Daoy (cell line): ENCODE results near the gene FAIM2. TPM values are rescaled to one million over a fixed set of nuclear protein-coding genes. Genes with fewer than 3 reads are reported as not detected.

Experiments used
- DNase-seq: peaks from one replicate; pipeline ENCODE4 v3.0.0-alpha.2; 2015; ENCODE audit warnings: low read depth
- total RNA-seq: library from RNA; depleted of rRNA; stranded (reverse); fragments of >200 nt; shearing (Covaris generic); gene quantifications from 2 replicates; pipeline ENCODE4 v1.2.3, GENCODE V29; 2014

FAIM2 gene
- total RNA-seq, 1 experiment from 2014 or later = 0.34 TPM

DNA sequence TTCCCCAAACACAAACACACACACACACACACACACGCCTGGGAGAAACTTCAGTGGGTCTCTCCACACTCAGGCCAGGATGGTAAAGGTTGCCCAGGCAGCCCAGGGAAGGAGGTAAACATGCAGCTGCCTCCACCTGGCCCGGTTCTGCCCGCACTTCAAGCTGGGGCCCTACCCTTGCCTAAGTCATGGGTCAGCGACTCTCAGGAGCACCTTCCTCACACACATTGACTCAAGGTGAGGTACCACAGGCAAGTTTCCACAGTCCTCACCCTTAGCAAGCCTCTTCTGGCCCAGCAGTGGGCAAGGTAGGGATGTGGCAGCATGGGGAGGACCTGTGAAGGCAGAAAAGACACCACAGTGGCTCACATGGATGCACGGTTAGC lies 14.1 kb upstream of the FAIM2 start:
- no peak for DNase-seq

DNA sequence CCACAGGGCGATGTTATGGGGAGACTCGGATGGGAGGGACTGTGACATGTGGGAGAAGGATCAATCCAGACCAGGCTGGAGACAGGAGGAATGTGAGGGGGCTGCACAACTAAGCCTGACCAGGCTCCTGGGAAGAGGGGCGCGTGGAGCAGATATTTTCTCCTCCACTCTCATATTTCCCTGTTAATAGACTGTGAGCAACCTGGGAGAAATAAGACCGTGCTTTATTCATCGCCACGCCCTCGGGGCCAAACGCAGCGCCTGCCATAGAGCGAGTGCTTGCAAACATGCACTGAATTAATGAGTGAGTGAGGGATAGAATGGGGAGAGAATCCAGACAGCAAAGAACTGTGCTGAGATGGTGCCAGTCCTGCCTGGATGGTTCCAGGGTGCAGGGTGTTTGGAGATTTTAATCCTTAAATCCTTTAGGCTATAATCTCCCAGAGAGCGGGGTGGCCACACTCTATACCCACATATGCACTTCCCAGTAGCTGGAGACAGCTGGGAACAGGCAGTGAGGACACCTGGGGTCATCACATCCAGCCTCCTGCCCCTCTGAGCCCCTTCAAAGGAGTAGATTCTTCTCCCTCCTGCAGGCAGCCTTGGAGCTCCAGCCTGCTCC lies 13.6 kb upstream of the FAIM2 start:
- DNase-seq = no peak

DNA sequence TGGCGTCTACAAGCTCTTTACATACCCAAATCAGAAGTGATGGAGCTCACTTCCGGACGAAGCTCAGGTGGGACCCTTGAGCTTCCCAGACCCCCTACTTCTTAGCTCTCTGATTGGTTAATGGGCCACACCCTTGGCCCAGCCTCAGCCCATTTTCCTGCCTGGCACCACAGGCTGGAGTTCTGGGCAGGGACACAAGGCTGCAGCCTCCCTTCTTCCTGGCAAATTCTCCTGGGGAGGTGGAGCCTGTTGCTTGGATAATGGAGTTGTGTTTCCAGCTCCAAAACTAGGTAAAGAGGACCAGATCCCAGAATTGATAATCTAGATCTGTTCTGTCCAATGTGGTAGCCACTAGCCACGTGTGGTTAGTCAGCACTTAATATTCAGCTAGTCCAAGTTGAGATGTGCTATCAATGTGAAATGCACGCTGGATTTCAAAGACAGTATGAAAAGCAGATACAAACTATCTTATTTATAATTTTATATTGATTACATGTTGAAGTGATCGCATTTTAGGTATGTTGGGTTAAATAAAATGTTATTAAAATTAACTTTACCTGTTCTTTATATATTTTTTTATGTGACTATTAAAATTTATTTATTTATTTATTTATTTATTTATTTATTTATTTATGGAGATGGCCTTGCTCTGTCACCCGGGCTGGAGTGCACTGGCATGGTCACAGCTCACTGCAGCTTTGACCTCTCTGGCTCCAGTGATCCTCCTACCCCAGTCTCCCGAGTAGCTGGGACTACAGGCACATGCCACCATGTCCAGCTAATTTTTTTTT lies 12.6 kb upstream of the FAIM2 start:
- no peak for DNase-seq

DNA sequence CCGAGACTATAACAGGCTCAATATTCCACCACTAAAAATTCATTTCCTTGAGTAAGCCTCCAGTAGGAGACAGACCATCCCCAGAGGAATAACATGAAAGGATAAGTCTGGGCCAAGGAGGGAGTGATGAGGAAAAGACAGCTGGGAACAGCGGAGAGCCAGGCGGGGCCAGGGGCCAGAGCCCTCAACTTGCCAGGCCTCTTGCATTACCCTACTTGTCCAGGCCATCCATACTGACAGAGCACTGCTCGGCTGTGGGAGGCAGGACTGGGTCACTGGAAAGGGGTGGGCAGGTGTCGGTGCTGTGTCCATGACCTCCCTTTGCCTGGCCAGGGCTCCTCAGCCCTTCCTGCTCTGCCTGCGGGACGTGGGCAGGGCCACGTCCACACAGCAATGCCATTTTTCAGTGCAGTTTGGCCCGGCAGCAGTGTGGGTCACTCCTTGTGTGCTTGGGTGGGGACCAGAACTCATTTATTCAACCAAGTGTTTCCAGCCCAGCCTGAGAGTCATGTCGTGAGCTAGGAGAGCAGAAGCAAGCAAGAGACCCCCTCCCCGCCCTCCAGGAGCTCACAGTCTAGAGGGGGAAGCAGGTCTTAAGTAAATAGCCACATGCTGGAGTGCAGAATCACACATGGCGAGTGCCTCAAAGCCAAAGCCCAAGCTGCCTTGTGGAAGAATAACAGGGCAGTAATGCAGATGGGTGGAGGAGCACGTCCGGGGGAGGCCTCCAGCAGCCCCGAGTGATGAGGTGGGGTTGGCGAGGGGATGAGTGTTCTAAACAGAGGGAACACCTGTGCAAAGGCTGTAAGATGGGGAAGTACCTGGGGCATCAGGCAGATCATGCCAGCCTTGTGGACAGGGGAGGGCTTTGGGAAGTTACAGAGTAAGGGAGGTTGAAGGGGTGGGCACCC lies 8.9 kb upstream of the FAIM2 start:
- no peak for DNase-seq

DNA sequence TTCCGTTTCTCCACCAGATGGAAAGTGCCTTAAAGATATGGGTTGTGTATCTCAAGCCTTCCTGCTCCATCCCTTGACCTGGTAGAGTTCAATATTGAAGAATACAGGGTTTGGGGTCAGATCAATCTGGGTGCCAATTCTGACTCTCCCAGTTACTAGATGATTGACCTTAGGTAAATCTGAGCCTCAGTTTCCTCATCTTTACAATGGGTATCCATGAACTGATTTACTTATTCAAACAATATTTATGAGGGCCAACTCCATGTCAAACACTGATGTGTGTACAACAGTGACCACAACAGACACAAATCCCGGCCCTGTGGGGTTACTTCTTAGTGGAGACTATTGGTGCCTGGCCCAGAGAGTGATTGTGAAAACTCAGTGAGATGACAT lies 7.5 kb upstream of the FAIM2 start:
- no peak for DNase-seq

DNA sequence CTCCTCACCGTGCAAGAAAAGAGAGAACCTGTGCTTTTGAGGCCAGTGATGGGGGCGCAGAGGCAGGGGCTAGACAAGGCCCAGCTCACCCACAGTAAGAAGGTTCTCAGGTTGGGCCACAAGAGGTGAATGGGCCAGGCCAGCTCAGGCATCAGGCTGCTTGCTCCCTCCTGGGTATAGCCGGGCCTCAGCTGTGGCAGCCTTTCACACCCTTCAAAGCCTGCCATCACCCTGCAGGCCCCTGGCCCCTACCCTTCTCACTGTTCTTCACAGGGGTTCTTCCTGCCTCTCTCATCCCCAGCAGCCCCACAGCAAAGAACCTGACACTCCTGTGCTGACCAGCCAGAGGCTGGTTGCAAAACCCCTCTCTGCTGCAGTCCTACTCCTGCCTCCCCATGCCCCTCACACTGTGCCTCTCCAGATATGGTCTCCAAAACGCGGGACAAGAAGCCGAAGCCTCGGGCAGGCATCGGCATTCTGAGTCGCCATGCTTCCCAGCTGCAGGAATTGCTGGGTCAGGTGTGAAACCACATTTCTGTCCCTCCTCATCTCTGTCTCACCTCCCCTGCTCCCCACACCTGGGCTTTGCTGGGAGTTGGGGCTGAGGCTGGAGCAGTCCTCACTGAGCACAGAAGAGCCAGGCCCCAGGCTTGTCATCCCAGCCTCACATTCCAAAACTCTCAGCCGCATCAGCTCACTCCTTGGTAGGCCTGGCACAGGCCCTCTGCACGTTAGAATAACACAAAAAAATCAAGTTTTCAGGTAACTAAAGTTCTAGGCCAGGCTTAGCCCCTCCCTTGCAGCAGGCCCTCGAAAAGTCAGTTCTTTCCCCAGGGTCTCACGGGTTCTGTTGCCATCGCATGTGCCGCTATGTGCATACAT lies 6.9 kb upstream of the FAIM2 start:
- DNase-seq = no peak

DNA sequence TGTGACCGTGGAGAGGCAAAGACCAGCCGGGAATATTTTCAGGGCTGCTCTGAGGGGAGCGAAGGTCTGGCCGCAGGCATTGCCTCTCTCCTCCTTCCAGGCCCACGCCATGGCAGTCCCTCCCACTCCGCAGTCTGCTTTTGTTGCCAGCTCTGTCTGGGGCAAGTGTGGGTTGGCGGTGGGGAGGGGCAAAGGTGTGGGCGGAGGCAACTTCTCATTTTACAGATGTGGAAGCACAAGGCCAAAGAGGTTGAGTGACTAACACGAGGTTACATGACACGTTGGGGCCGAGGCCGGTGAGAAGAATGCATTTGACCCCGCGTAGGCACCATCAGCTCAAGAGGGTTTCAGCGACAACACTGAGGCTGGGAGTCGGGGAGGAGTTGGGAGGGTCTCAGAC lies 6.1 kb upstream of the FAIM2 start:
- DNase-seq = peak; percentile 80

DNA sequence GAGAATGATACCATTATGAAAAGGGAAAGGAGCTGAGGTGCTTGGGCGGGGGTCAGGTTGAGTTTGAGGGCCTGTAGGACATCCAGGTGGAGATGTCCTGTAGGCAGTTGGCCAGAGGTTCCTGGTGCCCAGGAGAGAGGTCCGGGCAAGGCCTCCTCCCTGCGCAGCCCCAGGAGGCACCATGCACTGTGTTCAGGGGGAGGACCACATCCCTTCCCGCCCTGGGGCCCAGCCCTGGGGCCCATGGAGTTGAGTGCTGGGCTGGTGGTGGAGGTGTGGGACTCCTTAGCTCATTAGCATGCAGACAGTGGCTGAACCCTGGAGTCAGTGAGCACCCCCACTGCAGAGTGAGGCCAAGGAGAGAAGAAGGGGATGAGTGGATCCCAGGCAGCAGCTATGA lies 5.7 kb upstream of the FAIM2 start:
- no peak for DNase-seq

DNA sequence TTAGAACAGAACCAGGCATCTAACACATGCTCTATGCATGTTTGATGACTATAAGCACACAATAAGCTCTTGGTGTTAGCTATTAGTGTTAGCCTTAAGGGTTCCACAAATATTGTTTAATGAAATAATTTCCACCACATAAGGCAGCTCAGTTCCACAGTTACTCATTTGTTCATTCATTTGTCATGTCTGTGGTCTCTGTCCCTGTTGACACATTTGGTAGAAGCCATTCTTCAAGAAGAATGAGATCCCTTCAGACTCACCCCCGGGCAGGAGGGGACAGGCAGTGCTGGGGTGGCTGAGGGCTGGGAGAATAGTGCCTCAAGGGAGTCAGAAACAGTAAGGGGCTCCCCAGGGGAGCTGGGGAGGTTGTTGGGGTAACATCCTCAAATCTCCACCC lies 3.7 kb upstream of the FAIM2 start:
- no peak for DNase-seq

DNA sequence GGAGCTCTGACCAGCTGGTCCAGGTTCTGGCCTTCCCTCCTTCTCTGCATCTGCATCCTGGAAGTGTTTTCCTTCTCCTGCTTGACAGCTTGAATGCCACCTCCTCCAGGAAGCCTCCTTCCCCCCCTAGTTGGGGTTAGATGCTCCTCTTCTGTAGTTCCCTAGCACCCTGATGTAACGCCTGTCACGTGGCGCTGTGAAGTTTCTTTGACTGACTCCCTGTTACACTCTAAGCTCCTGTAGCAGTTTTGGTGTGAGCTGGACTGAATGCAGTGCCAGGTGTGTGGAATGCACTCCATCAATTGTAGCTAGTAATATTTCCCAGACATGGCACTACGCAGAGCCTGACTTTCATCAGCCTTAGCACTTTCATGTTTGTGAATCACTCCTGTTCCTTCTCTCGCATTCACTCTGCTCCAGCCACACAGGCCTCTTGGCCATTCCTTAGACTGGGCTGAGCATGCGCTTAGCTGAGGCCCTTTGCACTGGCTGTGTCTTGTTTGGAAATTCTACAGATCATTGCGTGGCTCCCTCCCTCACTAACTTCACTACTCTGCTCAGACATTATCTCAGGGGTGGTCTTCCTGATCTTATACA lies 2.1 kb upstream of the FAIM2 start:
- no peak for DNase-seq

DNA sequence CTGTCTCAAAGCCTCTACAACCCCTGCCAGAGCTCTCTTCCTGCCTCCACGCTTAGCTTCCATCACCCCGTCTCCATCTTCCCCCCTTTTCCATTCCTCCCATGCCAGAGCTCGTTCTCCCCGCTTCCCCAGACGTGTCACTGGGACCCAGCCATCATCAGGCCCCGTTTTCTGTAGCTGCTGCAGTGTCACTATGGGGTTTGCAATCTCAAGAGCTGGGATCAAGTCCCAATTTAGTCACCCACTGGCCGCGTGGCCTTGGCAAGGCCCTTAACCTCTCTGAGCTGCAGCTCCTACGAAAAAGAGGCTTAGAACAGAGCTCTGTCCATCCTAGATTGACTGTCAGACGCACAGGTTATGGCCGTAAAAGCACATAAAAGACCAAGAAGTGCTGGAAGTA lies 901 bp upstream of the FAIM2 start:
- DNase-seq = no peak

DNA sequence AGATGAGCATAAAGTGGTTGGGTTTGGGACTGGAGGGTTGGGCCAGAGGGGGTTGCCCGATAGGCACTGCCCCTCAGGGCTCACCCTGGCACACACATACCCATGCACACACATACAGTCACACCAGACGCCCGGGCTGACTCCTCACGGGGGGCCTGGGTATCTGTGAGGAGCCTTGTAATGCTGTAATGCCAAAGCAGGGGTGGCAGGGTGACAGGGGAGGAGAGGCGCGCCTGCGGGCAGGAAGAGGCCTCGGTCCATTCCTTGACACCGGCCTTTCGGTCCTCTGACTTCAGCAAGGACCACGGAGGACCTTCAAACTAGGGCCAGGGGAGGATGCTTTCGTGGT lies 375 bp downstream of the FAIM2 start:
- no peak for DNase-seq

DNA sequence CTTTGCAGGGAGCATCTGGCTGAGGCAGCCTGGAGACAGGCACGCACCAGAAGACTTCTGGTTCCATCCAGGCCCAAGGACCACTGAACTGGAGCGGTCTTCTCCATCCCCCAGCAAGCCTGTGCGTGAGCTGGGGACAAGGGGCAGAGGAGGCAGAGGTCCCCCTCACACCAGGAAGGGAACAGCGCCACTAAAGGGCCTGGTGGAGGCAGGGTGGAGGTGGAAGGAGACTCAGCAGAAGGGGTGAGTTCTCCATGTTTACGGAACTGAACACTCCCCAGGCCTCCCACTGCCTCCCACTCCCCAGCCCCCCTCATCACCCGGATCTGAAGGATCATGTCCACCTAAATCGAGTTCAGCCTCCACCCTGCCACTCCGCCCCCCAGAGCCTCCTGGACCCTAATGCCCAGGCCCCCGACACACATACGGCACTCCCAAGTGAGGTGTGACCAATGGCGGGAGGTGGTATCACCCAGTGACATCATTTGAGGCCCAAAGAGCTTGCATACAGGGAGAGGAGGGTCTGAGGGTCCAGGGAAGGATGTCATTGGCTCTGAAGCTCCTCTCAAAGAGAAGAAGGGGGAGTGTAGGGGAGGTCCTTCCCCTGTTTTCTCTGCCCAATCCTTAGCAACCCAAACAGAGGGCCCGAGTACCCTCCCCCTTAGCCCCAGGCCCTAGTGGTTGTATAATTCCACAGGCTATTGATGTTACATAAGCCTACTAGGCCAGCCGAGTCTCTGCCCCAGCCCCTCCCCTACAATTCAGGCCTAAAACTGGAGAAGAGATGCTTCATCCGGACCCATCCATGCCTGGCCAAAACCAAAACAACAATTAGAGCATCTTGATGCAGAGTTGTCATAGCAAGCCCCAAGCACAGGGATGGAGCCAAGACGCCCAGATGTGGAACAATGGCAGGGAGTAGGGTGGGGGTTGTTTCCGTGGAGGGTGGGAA lies 1.0 kb downstream of the FAIM2 start:
- DNase-seq = no peak

DNA sequence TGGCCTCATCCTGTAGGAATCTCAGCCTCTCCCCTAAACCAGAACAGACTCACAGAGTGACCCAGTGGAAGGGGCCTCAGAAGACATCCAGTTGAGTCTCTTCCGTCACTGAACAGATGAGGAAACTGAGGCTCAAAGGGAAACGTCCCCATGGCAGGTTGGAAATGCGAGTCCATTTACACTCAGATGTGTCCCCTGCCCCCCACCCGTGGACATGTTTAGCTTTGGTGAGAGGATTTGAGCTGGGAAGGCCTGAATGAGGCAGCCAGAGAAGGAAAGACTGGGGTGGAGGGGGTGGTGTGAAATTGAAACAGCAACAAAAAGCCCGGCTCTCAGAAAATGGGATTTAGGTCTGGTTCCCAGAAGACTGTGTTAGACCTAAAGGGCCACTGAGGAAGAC lies 1.7 kb downstream of the FAIM2 start:
- no peak for DNase-seq

DNA sequence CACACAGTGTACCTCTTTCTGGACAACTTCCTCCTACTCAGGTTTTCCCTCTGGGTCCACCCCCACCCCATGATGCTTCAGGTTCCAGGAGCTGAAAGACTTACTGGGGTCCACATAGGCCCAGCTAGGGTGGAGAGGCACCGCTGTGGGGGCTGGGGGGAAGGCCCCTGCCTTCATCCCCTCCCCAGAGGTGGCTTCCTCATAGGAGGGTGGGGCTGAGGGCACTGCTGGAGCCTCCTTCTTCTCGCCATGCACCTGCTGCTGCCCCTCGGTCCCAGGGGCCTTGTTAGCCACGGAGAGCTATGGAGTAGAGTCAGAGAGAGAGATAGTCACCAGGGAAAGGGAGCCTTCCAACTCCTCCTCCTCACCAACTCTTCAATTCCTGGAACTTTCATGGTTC lies 2.7 kb downstream of the FAIM2 start:
- DNase-seq = no peak

DNA sequence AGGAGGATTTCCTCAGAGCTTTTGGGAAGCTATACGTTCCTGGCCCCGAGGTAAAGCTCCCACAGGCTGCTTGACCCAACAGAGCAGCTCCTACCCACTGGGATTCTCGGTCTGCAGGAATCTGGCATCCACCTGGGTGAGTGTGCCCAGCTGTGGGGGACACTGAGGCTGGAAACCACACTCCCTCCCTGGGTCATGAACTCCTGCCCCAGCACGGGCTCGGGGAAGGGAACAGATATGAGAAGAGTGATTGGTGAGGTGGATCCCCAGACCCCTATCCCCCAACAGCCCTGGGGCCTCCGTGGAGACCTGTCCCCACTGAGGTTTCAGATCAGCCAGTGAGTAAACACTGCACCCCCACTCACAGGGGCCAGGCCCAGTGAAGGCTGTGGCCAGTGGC lies 3.3 kb downstream of the FAIM2 start:
- no peak for DNase-seq

DNA sequence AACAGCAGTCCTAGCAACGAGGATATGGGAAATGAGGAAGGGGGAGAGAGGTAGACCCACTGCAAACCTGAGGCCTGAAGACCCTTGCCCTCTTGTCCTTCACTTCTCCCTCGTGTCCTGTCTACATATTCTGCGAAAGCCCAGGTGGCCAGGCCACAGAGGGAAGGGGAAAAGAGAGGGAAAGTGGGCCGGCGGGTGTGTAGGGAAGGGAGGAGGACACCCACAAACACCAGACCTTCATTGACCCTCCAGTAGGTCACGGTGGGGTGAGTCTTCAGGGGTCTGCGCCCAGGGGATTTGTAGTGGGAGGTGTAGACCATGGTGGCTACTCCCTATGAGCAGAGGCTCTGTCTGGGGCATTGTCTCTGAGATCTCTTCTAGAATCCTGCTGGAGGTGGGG lies 3.8 kb downstream of the FAIM2 start:
- DNase-seq = no peak

DNA sequence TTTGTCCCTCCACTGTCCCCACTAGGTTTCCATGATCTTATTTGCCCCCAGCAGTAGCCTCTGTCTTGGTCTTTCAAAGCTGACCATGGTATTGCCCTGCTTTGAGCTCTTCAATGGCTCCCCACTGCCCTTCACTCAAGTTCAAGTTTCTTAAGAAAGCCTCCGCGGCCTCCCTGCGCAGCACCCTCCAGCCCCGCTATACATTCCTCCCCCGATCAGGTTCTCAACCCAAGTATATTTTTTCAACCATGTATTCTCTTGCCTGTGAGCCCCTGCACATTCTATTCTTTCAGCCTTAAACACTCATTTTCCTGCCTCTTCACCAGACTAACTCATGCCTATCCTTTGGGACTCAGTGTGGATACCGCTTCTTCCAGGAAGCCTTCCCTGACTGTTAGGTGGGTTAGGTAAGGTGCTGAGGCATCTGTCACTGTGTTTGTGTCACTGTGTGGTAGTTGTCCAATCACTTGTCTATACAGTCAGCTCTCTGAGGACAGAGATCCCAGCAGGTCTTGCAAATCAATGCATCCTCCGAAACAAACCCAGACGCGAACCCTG lies 4.3 kb downstream of the FAIM2 start:
- DNase-seq = no peak

DNA sequence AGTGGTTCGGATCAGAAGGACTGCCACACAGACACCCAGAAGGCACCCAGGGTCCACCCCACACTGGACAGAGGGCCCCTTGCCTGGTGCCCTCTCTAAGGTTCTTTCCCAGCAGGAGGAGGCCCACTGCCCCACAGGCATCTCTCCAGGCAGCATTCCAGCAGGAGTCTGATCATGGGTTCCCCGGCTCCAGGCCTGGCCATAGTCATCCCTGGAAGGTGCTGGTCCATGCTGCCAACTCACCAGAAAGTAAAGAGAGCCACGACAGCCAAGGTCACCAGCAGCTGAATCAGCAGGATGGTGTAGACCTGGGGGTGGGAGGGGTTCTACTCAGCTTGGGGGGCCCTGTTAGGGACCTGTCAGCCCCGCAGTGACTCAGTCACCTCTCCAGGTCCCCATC lies 6.4 kb downstream of the FAIM2 start:
- no peak for DNase-seq

DNA sequence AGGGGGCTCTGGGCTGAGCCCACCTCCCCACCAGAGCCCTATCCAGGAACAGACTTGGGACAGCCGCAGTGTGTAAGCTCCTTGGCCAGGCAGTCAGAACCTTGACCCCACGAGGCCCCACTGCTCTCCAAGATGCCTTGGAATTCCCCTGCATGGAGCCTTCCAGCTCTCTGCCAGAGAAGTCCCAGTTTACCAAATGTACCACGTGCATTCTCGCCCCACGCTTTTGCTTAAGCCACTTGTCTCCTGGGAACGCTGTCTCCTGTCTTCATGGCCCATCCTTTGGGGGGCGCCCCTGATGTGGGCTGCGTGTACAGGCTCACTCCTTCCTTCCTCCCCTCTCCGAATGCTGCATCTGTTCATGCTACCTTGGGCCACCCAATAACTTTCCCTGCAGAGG lies 7.9 kb downstream of the FAIM2 start:
- DNase-seq = no peak
